Measurements from ENCODE around the gene ZNF549.

DNA sequence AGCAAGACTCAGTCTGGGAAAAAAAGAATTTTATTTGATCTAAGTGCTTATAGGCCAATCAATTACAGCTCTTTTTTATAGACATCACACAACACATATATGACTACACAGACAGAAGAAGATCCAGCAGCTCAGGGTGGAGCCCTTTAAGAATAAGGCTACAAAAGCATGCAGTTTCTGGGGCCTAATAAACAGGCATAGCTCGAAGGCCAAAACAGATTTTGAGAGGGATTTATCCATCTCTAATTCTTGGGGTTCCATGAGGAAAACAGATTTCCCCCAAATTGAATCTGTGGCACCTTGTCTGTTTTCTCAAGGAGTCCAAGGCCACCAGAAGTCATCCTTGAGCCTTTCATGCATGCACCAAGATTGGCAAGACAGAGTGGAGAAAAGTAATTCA, 36.4 kb downstream of the ZNF549 start:
- no peak for TF ChIP-seq POLR2A (IDR thresholded peaks at IDR 0.05; ENCODE audit: low read depth, low read length)
- TF ChIP-seq POLR2AphosphoS5 (IDR thresholded peaks at IDR 0.05; ENCODE audit: low read depth, low read length), result no peak
- TF ChIP-seq TAF1 (IDR thresholded peaks at IDR 0.05; ENCODE audit: low read depth, low read length), result no peak
- no peak for TF ChIP-seq SPI1 (IDR thresholded peaks at IDR 0.05; ENCODE audit: low read depth, low read length)
- no peak for TF ChIP-seq PAX5 (IDR thresholded peaks at IDR 0.05; ENCODE audit: insufficient read depth, low read length, severe bottlenecking)
- no peak for TF ChIP-seq POU2F2 (IDR thresholded peaks at IDR 0.05; ENCODE audit: low read depth, low read length)
